GM21423 (cell line): ENCODE data around the gene CALML3.
"Not testable (repeated sequence)": the region's sequence is repeated elsewhere in the genome, so short reads cannot be mapped to it uniquely, and the experiment has no call there.

Source experiments
- ATAC-seq: cut with Tn5 transposase; IDR thresholded peaks from one replicate; pipeline ENCODE4 v1.9.1; 2021; ENCODE audit warnings: mild to moderate bottlenecking, moderate library complexity; ENCODE audit not compliant: unreplicated experiment

The CALML3 gene

GRCh38 chr10:5524641-5525560 is at the start of gene CALML3:
CALML3 (plus strand) TSS chr10:5524961; CDS start chr10:5525086, 125 bp downstream.
- no peak for ATAC-seq

- ATAC-seq: not testable (repeated sequence)
Observed at GRCh38 chr10:5475088-5475487, 49.7 kb upstream of the CALML3 start.

DNA sequence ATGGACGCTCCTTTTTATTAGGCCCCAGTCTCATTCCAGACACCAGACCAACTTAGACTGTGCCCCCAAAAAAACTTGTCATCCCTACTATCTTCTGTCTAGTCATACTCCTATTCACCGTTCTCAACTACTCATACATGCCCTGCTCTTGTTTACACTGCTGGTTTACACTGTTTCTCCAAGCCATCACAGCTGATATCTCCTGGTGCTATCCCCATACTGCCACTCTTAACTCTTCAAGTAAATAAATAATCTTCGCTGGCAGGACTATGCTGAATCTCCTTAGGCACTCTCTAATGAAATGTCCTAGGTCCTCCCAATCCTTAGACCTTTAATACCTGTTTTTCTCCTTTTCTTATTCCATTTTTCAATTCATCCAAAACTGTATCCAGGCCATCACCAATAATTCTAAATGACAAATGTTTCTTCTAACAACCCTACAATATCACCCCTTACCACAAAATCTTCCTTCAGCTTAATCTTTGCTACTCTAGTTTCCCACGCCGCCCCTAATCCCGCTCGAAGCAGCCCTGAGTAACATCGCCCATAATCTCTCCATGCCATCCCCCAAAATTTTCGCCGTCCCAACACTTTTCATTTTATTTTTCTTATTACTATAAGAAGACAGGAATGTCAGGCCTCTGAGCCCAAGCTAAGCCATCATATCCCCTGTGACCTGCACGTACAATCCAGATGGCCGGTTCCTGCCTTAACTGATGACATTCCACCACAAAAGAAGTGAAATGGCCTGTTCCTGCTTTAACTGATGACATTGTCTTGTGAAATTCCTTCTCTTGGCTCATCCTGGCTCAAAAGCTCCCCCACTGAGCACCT is 48.6 kb upstream of the CALML3 start:
- not testable (repeated sequence) for ATAC-seq

GRCh38 chr10:5476918-5477525 is 47.7 kb upstream of the CALML3 start:
- ATAC-seq: no peak

- ATAC-seq: no peak
Observed at GRCh38 chr10:5477948-5478693, 46.6 kb upstream of the CALML3 start.

DNA sequence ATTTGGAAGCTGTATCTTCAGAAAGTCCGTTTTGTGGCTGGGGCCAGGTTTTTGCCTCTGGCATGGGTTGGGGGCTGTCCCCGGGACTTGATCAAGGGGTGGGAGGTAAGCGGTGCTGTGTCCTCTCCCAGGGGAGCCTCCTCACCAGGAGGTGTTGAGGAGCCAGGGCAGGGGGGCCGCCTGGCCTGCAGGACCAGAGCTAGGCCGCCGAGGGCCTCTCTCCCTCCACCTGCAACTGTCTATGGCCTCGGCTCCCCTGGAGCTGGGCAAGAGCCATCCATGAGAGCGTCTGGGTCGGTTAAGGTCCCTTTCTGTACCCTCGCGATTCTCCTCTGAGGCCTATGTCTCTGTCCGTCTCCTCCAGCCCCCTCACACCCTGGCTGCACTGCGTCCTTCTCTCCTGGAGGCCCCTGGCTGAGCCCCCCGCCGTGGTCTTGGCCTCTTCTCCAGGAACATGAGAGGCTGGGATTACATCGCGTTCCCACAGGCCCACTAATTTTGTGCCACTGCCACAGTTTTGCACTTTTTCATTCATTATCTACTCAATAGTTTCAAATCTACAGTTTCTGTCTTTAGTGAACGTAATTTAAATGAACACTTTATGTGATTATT is 46.0 kb upstream of the CALML3 start:
- no peak for ATAC-seq

DNA sequence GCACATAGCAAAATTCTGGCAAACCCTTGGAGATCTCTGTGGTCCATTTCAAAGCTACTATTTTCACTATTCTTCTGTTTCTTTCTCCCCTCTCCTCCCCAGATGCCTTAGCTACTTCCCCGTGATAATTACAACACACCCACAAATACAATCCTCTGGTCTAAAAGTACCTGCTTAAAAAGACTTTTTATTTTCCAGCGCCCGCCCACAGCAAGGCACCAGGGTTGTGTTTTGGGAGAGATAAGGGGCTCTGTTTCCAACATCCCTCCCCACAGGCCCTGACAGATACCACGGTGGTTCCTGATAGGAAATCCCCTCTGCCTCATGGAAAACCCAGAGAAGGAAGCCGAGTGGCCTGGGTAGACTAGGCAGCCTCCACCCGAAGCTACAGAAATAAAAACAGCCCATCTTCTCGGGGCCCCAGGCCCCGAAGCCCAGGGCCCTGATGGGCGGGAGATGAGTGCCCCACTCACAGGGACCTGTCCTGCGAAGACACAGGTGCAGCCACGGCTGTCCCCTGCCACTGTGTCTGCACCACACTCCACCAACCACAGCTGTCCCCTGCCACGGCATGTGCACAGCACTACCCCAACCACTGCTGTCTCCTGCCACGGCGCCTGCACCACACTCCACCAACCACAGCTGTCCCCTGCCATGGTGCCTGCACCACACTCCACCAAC is 45.1 kb upstream of the CALML3 start:
- no peak for ATAC-seq

- ATAC-seq: no peak
Observed at GRCh38 chr10:5480162-5480941, 44.4 kb upstream of the CALML3 start.

GRCh38 chr10:5481121-5481520 is 43.6 kb upstream of the CALML3 start:
- no peak for ATAC-seq

- ATAC-seq: no peak
Observed at GRCh38 chr10:5482016-5482415, 42.7 kb upstream of the CALML3 start.

- no peak for ATAC-seq
Observed at GRCh38 chr10:5484205-5484604, 40.6 kb upstream of the CALML3 start.

DNA sequence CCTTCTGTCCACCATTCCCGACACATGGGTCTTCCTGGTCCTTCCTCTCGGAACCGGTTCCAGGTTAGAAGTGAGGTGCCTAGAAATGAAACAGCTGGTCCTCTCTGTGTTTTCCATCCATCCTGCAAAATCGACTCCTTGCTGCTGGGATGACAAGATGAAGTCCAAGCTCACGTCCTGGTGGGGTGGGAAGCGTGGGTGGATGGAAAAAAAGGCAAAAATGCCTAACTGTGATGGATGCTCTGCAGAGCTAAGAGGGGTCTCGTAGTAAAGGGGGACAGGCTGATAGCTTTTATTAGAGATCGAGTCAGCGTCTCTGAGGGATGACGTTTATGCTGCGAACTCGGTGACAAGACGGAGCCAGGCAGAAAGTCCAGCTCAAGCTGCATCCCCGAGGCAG is 39.5 kb upstream of the CALML3 start:
- no peak for ATAC-seq

DNA sequence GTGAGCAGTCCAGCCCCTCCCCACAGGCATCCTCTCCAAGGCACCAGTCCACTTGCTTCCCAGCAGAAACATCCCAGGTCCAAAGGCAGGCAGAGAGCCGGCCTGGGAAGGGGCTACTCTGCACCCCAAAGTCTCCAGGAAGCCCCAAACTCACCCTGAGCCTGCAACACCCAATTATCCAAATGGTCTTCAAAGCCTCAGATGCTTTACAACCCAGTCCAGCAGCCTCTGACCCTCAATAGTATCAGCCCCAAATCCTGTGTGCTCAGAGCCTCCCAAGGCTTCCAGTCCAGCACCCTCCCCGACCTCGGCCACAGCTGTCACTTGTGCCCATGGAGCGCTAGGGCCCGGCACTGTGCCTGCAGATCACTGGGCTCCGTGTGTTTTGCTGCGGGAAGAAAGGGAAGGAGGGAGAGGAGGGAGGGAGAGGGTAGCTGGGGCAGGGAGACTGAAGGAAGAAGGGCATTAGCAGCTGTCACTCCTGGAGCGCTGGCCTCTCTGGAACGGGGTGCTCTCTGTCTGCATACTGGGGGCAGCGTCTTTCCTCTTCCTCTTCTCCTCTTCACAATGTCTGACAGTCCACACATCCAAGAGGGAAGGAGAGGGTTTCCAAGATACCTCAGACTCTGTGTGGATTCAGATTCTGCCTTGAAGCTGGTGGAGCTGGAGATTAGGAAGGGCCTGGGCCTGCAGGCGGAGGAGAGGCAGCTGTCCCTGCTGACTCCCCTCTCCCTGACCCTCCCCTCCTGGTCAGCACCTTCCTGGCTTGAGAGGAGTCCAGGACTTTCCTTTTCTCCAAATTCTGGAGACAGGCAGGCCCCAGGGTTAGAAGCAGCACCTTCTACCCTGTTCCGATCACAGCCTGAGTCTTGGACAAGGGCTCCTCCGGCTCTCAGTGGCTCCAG is 38.6 kb upstream of the CALML3 start:
- no peak for ATAC-seq

GRCh38 chr10:5486853-5487235 is 37.9 kb upstream of the CALML3 start:
- ATAC-seq: no peak

- ATAC-seq: no peak
Observed at GRCh38 chr10:5488272-5489161, 36.2 kb upstream of the CALML3 start.

GRCh38 chr10:5490032-5490431 is 34.7 kb upstream of the CALML3 start:
- no peak for ATAC-seq
